ENCODE measurements around the gene IRF2BPL.

The IRF2BPL gene

GRCh38 chr14:76993752-76994151 is 34.8 kb downstream of the IRF2BPL start:
- no peak for DNase-seq (ENCODE audit: low read depth in 2 of 2, low spot score in 1 of 2)

GRCh38 chr14:76990084-76990483 is 38.4 kb downstream of the IRF2BPL start:
- DNase-seq (ENCODE audit: low read depth in 2 of 2, low spot score in 1 of 2), result no peak

DNA sequence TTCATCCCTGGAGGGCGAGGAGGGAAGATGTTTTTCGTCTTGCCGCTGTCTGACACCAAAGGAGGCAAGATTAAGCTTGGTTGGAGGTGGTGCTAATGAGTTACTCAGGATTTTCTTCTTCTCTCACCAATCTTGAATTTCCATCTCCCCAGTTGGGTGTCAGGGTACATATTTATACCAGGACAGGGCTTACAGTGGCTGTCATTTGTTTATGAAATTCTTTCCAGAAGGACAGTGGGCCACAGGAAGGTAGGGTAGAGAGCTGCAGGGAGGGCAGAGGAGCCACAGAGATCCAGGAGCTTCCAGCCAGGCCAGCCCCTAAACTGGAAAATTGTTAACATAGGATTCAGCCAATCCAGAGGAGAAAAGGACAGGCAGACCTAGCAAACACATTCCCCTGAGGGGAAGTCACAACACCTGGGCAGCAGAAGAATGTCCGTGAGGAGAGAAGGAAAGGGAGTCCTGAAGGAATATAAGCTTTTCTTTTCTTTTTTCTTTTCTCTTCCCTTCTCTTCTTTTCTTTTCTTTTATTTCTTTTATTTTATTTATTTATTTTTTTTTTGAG is 40.5 kb downstream of the IRF2BPL start:
- no peak for DNase-seq (ENCODE audit: low read depth in 2 of 2, low spot score in 1 of 2)

DNA sequence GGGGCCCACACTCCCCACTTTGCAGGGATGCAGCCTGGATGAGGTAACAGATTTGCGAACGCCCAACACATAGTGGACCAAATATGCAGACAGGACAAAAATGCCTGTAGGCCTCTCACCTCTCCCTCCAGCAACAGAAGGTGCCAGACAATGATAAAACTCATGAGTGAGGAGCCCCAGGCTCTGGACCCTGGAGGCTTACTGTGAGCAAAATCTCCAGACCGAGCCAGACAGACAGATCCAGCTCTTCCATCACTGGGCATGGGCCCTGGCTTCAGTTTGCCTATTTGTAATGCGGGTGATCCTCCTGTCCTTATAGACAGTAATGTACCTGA is 42.3 kb downstream of the IRF2BPL start:
- no peak for DNase-seq (ENCODE audit: low read depth in 2 of 2, low spot score in 1 of 2)

GRCh38 chr14:76985540-76986230 is 42.8 kb downstream of the IRF2BPL start:
- no peak for DNase-seq (ENCODE audit: low read depth in 2 of 2, low spot score in 1 of 2)

DNA sequence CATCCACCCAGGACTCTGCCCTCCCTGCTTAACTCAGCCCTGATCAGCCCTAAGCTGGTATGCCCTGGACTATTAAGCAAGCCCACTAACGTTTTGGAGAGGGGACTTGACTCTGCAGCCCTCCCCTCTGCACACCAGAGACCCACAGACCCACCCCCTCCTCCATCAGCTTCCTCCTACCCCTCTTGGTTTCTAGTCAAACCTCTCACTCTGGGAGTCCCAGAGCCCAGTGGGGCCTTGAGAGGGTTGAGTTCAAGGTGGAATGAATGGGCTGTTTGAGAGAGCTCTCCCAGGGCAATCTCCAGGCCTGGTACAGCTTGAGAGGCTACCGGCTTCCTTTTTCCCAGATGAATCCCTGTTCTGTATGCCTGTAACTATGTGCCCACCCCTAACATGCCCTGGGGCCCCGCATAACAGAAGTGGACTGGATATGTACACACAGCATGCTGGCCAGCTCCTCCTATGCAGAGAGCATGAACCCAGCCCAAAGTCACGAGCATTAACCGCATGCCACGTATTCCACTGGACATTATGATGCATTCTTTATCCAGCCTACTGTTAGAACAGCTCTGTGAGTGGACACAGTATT is 43.6 kb downstream of the IRF2BPL start:
- DNase-seq (ENCODE audit: low read depth in 2 of 2, low spot score in 1 of 2), result no peak

DNA sequence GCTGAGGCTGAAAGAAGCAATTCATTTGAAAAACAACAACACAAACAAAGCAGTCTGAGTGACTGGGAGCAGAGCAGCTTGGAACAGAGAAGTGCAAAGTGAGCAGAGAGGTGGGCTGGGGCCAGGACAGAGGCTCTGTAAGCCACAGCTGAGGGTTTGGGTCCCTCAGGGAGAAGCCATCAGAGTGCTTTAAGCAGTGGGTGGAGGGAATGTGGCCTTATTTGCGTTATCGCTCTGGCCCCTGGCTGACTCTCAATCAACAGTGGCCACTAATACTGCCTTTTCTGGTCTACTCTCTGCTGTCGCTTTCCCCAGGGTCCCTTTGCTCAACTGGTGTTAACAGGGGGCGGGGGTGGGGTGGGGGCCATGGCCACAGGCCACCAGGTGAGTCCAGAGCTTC is 44.2 kb downstream of the IRF2BPL start:
- no peak for DNase-seq (ENCODE audit: low read depth in 2 of 2, low spot score in 1 of 2)

DNA sequence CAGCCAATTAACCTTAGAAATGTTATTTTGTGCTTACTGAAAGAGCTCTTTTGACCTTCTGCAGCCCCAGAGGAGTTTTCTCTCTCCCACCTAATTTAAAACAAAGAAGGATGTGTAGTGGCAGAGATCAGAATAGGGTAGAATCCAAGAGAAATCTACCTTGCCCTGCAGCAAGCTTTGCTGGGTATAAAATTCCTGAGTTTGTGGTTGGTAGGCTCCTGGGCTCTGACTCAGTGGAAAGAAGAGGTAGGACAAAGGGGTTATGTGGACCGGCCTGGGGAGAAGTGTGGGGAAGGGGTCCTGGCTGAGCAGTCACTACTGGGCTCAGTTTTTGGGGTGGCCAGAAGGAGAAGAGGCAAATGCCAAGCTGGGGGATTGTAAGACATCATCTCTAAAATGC is 46.8 kb downstream of the IRF2BPL start:
- no peak for DNase-seq (ENCODE audit: low read depth in 2 of 2, low spot score in 1 of 2)

- DNase-seq (ENCODE audit: low read depth in 2 of 2, low spot score in 1 of 2), result peak; percentile 30 to 63
Observed at GRCh38 chr14:76977793-76978720, 50.5 kb downstream of the IRF2BPL start.

DNA sequence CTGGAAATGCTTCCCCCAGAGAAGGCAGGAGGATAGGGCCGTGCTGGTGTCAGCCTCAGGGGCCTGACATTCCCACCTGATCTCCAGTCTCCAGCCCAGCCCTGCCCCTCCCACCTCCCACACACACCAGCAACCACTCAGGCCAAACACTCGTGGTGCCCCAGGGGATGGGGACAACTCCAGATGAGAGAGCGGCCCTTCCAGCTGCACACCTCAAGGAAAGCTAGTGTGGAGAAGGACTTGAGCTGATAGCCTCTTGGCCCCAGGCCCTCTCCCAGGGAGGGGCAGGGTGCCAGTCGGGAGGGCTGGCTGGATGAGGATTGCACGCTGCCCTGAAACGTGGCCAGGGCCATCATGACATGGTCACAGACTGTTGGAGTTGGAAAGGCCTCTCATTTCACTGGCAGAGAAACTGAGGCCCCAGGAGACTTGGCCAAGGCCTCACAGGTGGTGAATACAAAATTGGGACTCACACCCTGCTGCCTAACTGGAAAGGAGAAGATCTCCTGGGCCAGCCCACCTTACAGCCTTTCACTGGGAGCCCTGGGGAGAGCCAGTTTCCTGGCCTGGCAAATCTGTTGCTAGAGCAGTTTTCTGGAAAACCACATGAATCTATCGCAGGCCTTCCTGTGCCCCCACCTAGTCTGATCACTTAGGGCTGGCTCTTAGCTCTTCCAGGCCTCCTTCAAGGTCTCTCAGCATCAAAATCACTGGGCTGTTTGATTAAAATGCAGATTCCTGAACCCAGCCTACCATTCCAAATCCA is 52.1 kb downstream of the IRF2BPL start:
- DNase-seq (ENCODE audit: low read depth in 2 of 2, low spot score in 1 of 2), result no peak

GRCh38 chr14:76975812-76976211 is 52.7 kb downstream of the IRF2BPL start:
- DNase-seq (ENCODE audit: low read depth in 2 of 2, low spot score in 1 of 2), result no peak

DNA sequence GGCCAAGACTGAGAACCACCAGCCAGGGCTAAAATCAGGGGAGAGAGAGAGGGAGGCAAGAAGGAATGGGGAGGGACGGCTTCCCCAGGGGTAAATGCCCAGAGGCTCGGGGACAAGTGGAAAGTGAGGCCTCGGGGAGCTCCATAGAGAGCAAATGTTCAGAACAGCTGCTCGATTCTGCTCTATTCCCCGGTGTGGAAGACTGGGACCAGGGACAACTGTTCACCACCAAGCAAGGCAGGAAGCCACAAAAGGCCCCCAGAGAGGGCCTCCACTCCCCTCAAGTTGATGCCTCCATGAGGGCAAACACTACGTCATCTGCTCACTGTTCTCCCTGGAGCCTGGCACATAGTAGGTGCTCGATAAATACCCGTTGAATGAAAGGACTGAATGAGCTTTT is 53.5 kb downstream of the IRF2BPL start:
- DNase-seq (ENCODE audit: low read depth in 2 of 2, low spot score in 1 of 2), result no peak

Measured in stimulated activated CD8-positive, alpha-beta memory T cell treated with anti-CD3 and anti-CD28 coated beads, Interleukin-4, amount 100 ng/mL, for 1 hour (primary cell).